ENCODE results near the gene MEGF9.

GRCh38 chr9:120562861-120563443 is 151.3 kb downstream of the MEGF9 start:
- TF ChIP-seq POLR2A (IDR thresholded peaks at IDR 0.05; ENCODE audit: low read depth, low read length) (no peak), CTCF (IDR thresholded peaks at IDR 0.05; ENCODE audit: extremely low read depth in 1 of 2, insufficient read depth in 1 of 2, low read depth in 1 of 2, low read length in 2 of 2) (no peak), EZH2 (IDR thresholded peaks at IDR 0.05; ENCODE audit: borderline replicate concordance, low read depth, low read length, severe bottlenecking) (no peak), MYC (IDR thresholded peaks at IDR 0.05; ENCODE audit: low read depth, low read length) (no peak), POLR2AphosphoS5 (IDR thresholded peaks at IDR 0.05; ENCODE audit: insufficient read depth, low read depth, low read length) (no peak), JUN (IDR thresholded peaks at IDR 0.05; ENCODE audit: borderline replicate concordance, insufficient read depth, insufficient read length, low read depth) (no peak), GATA2 (IDR thresholded peaks at IDR 0.05; ENCODE audit: insufficient read depth, insufficient read length, low read depth, low read length) (no peak), FOS (IDR thresholded peaks at IDR 0.05; ENCODE audit: borderline replicate concordance, insufficient read depth, low read length) (no peak), MAX (IDR thresholded peaks at IDR 0.05; ENCODE audit: insufficient read depth, insufficient read length) (no peak)
